Bronchial epithelial cell (primary cell): Measurements from ENCODE around the gene MRM3. TPM values are rescaled to one million over a fixed set of nuclear protein-coding genes. Genes with fewer than 3 reads are reported as not detected.
A peak's percentile ranks its signal among the peaks of the same experiment; 100 is the strongest.

Source experiments
- DNase-seq: peaks from one replicate; pipeline ENCODE4 v3.0.0-alpha.2; 2010; ENCODE audit warnings: low read depth
- FAIRE-seq: peaks from 2 replicates; lab custom pipeline; 2011; peaks lifted over from hg19 to GRCh38; lab: Jason Lieb, UNC
- H3K27me3 ChIP-seq: 2 replicates; pipeline ENCODE4 v1.5.1; 2011; ENCODE audit warnings: low read length; ENCODE audit not compliant: control insufficient read depth, insufficient read depth
- H3K36me3 ChIP-seq: 2 replicates; pipeline ENCODE4 v1.5.1; 2011; ENCODE audit warnings: low read length; ENCODE audit not compliant: control insufficient read depth, insufficient read depth
- H3K4me3 ChIP-seq: 2 replicates; pipeline ENCODE4 v1.5.1; 2011; ENCODE audit warnings: mild to moderate bottlenecking, low read depth, low read length, control low read depth
- total RNA-seq: library from RNA; depleted of rRNA; stranded (reverse); fragments of >200 nt; gene quantifications from 2 replicates; pipeline ENCODE4 v1.2.1, GENCODE V29; 2014
- TF ChIP-seq, protein P1 (sequence below): IDR thresholded peaks from 2 replicates; pipeline ENCODE4 v1.5.1; 2011; ENCODE audit warnings: mild to moderate bottlenecking, moderate library complexity, low read length, control low read depth, inconsistent platforms; ENCODE audit not compliant: insufficient read depth, severe bottlenecking

Gene MRM3
- total RNA-seq, 1 donor from 2014 or later, result 22.4 TPM

DNA sequence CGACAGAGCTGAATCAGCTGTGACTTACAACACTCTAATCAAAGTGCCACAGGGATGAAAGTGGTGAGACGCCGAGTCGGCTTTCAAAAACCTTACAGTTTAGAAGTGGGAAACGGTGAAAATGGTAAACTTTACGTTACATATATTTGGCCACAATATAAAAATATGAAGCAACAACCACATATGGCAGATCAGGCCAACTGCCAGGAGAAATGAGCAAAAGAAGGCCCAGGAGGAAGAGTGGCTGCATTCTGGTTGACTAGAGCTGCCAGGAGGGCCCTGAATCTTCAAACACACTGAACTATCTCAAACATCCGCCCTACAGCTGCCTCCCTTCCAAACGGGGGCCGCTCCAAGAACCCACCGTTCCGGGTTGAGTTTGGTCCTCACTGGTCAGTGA lies 56.3 kb downstream of the MRM3 start:
- Histone ChIP-seq H3K27me3 (no peaks in the 10 kb centered on the region), H3K36me3 (peaks cover 2% of the 10 kb centered on the region), H3K4me3 (no peak overlapping the region)
- no peak for DNase-seq
- TF ChIP-seq, protein P1, sequence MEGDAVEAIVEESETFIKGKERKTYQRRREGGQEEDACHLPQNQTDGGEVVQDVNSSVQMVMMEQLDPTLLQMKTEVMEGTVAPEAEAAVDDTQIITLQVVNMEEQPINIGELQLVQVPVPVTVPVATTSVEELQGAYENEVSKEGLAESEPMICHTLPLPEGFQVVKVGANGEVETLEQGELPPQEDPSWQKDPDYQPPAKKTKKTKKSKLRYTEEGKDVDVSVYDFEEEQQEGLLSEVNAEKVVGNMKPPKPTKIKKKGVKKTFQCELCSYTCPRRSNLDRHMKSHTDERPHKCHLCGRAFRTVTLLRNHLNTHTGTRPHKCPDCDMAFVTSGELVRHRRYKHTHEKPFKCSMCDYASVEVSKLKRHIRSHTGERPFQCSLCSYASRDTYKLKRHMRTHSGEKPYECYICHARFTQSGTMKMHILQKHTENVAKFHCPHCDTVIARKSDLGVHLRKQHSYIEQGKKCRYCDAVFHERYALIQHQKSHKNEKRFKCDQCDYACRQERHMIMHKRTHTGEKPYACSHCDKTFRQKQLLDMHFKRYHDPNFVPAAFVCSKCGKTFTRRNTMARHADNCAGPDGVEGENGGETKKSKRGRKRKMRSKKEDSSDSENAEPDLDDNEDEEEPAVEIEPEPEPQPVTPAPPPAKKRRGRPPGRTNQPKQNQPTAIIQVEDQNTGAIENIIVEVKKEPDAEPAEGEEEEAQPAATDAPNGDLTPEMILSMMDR, result no peak
- no peak for FAIRE-seq

DNA sequence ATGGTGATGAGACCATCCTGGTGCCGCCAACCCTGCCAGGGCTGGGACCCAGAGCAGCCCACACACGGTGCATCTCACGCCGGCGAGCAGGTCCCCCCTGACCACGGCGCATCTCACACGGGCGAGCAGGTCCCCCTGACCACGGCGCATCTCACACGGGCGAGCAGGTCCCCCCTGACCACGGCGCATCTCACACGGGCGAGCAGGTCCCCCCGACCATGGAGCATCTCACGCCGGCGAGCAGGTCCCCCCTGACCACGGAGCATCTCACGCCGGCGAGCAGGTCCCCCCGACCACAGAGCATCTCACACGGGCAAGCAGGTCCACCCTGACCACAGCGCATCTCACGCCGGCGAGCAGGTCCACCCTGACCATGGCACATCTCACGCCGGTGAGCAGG lies 59.2 kb downstream of the MRM3 start:
- H3K4me3 ChIP-seq, result no peak overlapping the region
- no peaks in the 10 kb centered on the region for H3K27me3 ChIP-seq
- FAIRE-seq (peak; percentile 99), DNase-seq (no peak)
- H3K36me3 ChIP-seq, result peaks cover 2% of the 10 kb centered on the region
- TF ChIP-seq, protein P1, result no peak

Other genes starting within 250 kb of the MRM3 start
- 10.3 and 15.6 TPM in 2 replicates for gene VPS53, start 67.5 kb upstream of the MRM3 start, total RNA-seq
- 24.3 and 47.7 TPM in 2 replicates for gene TLCD3A, start 49.8 kb upstream of the MRM3 start, total RNA-seq
- 8.4 and 8.7 TPM in 2 replicates for gene GEMIN4, start 30.1 kb upstream of the MRM3 start, total RNA-seq
- 90.6 and 93.2 TPM in 2 replicates for gene GLOD4, start 73 bp upstream of the MRM3 start, total RNA-seq
- 64.4 and 70.3 TPM in 2 replicates for gene NXN, start 197.4 kb downstream of the MRM3 start, total RNA-seq
- 11.3 and 16.3 TPM in 2 replicates for gene TIMM22, start 214.8 kb downstream of the MRM3 start, total RNA-seq